Measurements from ENCODE around the gene CELSR1. TPM values are rescaled to one million over a fixed set of nuclear protein-coding genes. Genes with fewer than 3 reads are reported as not detected.

The CELSR1 gene
- total RNA-seq, 1 experiment from 2014 or later, result 37.6 TPM

DNA sequence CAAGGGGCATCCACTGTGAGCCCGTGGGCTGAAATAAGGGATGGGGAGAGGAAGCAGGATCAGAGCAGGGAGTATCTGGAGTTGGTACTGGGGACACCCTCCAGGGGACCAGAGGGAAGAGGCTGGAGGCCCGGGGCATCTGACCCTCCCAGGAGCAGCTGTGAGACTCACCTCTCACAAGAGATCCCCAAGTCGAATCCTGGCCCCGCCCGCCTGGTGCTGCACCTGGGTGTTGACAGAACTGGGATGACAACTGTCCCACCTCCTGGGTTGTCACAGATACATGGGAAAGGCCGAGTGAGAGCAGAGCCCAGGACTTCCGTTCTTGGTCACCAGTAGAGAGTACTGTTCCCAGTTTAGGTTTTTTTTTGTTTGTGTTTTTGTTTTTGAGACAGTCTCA, 78.9 kb downstream of the CELSR1 start:
- Histone ChIP-seq H3K36me3 (ENCODE audit: low read depth) (no peaks in the 10 kb centered on the region), H3K9me3 (ENCODE audit: insufficient read depth, low read depth) (no peaks in the 10 kb centered on the region), H3K79me2 (ENCODE audit: low read depth) (peaks cover 25% of the 10 kb centered on the region), H2AFZ (no peak overlapping the region), H3K27ac (peak overlapping the region; percentile 68), H4K20me1 (ENCODE audit: insufficient read depth) (no peaks in the 10 kb centered on the region), H3K9me2 (ENCODE audit: insufficient read depth) (no peaks in the 10 kb centered on the region), H3K27me3 (ENCODE audit: insufficient read depth, low read depth) (no peaks in the 10 kb centered on the region), H3K4me1 (replicated peaks; ENCODE audit: insufficient read depth) (peaks cover 46% of the 10 kb centered on the region), H3K4me2 (no peak overlapping the region), H3K4me3 (no peak overlapping the region), H3F3A (ENCODE audit: insufficient read depth, low read depth) (peaks cover 43% of the 10 kb centered on the region)
- ChIA-PET POLR2A (ENCODE audit: unreplicated experiment) (no interaction called here), CTCF (no interaction called here)
- no peak for DNase-seq
- intact Hi-C loops (cut with micrococcal nuclease; ENCODE audit: unreplicated experiment), result loop anchor here (5.0 kb wide), 1 partner anchor 294 kb away; no protein-coding TSS in a partner anchor
- TF ChIP-seq, protein P1, sequence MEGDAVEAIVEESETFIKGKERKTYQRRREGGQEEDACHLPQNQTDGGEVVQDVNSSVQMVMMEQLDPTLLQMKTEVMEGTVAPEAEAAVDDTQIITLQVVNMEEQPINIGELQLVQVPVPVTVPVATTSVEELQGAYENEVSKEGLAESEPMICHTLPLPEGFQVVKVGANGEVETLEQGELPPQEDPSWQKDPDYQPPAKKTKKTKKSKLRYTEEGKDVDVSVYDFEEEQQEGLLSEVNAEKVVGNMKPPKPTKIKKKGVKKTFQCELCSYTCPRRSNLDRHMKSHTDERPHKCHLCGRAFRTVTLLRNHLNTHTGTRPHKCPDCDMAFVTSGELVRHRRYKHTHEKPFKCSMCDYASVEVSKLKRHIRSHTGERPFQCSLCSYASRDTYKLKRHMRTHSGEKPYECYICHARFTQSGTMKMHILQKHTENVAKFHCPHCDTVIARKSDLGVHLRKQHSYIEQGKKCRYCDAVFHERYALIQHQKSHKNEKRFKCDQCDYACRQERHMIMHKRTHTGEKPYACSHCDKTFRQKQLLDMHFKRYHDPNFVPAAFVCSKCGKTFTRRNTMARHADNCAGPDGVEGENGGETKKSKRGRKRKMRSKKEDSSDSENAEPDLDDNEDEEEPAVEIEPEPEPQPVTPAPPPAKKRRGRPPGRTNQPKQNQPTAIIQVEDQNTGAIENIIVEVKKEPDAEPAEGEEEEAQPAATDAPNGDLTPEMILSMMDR (conservative IDR thresholded peaks at IDR 0.05), result no peak
- no peak for TF ChIP-seq EZH2 (IDR thresholded peaks at IDR 0.05; ENCODE audit: low read depth)
- no TSS peak for BruUV-seq (replicated peaks)

DNA sequence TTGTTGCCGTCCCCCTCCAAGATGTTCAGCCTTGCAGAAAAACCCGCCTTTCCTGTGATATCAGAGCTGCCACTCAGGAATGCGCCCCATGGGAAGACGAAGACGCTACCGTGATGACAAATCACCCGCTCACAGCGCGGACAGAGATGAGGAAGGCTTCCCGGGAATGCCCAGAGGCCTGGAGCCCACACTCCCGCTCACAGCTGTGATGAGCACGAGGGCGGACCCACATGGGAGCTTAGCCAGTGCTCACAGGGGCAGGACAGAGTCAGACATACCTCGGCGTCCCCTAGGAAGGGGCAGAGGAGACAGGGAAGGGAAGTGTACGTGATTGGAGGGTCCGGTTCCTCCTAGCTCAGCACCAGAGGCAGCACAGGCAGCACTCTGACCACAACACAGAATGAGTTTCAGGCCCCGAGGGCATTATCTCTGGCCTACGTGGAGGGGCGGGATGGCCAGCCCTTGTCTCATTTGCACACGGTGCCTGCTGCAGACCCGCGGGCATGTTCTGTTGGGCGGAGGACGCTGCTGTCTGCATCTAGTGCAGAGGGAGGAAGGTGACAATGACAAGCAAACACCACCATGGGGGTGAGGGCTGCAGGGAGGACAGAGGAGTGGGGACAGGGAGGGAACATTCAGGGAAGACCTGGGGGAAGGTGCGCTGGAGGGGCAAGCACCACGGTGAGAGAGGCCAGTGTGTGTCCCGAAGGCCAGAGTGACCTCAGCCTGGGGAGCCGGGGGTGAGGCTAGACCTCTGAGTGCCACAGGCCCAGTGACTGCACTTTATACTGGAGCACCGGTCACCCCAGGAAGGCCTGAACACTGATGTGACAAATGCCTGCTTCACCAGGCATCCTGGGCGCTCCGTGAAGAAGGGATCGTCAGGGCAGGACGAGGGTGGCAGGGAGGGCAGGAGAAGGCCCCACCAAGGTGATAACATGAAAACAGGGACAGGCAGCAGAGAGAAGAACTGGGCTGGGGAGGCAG, 79.6 kb downstream of the CELSR1 start:
- DNase-seq, result peak; percentile 78 to 88
- Histone ChIP-seq H3K79me2 (ENCODE audit: low read depth) (peaks cover 32% of the 10 kb centered on the region), H3K4me2 (peak overlapping the region; percentile 43), H3K9me2 (ENCODE audit: insufficient read depth) (no peaks in the 10 kb centered on the region), H3K36me3 (ENCODE audit: low read depth) (no peaks in the 10 kb centered on the region), H3K27me3 (ENCODE audit: insufficient read depth, low read depth) (no peaks in the 10 kb centered on the region), H3K4me3 (no peak overlapping the region), H2AFZ (no peak overlapping the region), H3K9me3 (ENCODE audit: insufficient read depth, low read depth) (no peaks in the 10 kb centered on the region), H3K27ac (peak overlapping the region; percentile 68), H4K20me1 (ENCODE audit: insufficient read depth) (no peaks in the 10 kb centered on the region), H3F3A (ENCODE audit: insufficient read depth, low read depth) (peaks cover 43% of the 10 kb centered on the region), H3K4me1 (replicated peaks; ENCODE audit: insufficient read depth) (peaks cover 53% of the 10 kb centered on the region)
- no TSS peak for BruUV-seq (replicated peaks)
- ChIA-PET POLR2A (ENCODE audit: unreplicated experiment) (no interaction called here), CTCF (no interaction called here)
- no peak for TF ChIP-seq EZH2 (IDR thresholded peaks at IDR 0.05; ENCODE audit: low read depth)
- intact Hi-C loops (cut with micrococcal nuclease; ENCODE audit: unreplicated experiment), result loop anchor here (5.0 kb wide), 1 partner anchor 295 kb away; no protein-coding TSS in a partner anchor

DNA sequence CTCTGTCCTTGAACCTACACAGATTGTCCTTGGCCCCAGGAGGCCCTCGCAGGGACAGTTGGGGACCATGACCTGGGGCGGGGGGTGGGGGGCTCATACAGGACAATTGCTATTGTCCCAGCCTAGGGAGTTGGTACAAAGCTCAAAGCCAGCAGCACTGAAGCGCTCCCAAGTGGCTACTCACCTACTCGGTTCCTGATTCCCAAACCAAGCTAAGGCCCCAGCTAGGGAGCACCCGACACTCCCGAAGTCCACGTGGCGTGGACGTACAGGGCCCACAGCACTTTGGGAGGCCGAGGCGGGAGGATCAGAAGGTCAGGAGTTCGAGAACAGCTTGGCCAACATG, 80.6 kb downstream of the CELSR1 start:
- no peaks in the 10 kb centered on the region for H3K9me2 ChIP-seq (ENCODE audit: insufficient read depth)
- no peaks in the 10 kb centered on the region for H3K36me3 ChIP-seq (ENCODE audit: low read depth)
- peaks cover 42% of the 10 kb centered on the region for H3F3A ChIP-seq (ENCODE audit: insufficient read depth, low read depth)
- peak overlapping the region; percentile 43 for H3K4me2 ChIP-seq
- intact Hi-C loops (cut with micrococcal nuclease; ENCODE audit: unreplicated experiment), result loop anchor here (5.0 kb wide), 1 partner anchor 296 kb away; no protein-coding TSS in a partner anchor
- DNase-seq, result no peak
- H2AFZ ChIP-seq, result no peak overlapping the region
- ChIA-PET CTCF (interaction anchor here (0.6 kb wide), 1 partner anchor 442 kb away, joined by 3 read pairs; no protein-coding TSS in a partner anchor), POLR2A (ENCODE audit: unreplicated experiment) (no interaction called here)
- no peaks in the 10 kb centered on the region for H3K27me3 ChIP-seq (ENCODE audit: insufficient read depth, low read depth)
- TF ChIP-seq, protein P1 (conservative IDR thresholded peaks at IDR 0.05), result no peak
- TF ChIP-seq EZH2 (IDR thresholded peaks at IDR 0.05; ENCODE audit: low read depth), result no peak
- peak overlapping the region; percentile 68 for H3K27ac ChIP-seq
- H4K20me1 ChIP-seq (ENCODE audit: insufficient read depth), result no peaks in the 10 kb centered on the region
- peaks cover 63% of the 10 kb centered on the region for H3K4me1 ChIP-seq (replicated peaks; ENCODE audit: insufficient read depth)
- TSS peak; percentile 35 for BruUV-seq (replicated peaks)
- H3K4me3 ChIP-seq, result no peak overlapping the region
- H3K9me3 ChIP-seq (ENCODE audit: insufficient read depth, low read depth), result no peaks in the 10 kb centered on the region
- H3K79me2 ChIP-seq (ENCODE audit: low read depth), result peaks cover 42% of the 10 kb centered on the region
